ENCODE results near the gene ORAI2.
"Not testable (repeated sequence)": the region's sequence is repeated elsewhere in the genome, so short reads cannot be mapped to it uniquely, and the experiment has no call there.

ORAI2 gene

GRCh38 chr7:102433219-102434038, at the start of gene ORAI2:
Gene ORAI2, plus strand, starts transcription at chr7:102433575. Its CDS starts 5,382 bp downstream, at chr7:102438957.
- DNase-seq (ENCODE audit: low read depth in 1 of 2, low spot score in 1 of 2): peak; percentile 79 to 84

GRCh38 chr7:102387064-102387463, 46.3 kb upstream of the ORAI2 start:
- no peak for DNase-seq (ENCODE audit: low read depth in 1 of 2, low spot score in 1 of 2)

GRCh38 chr7:102389810-102390209, 43.6 kb upstream of the ORAI2 start:
- no peak for DNase-seq (ENCODE audit: low read depth in 1 of 2, low spot score in 1 of 2)

- peak; percentile 40 to 42 for DNase-seq (ENCODE audit: low read depth in 1 of 2, low spot score in 1 of 2)
These were observed 42.5 kb upstream of the ORAI2 start for GRCh38 chr7:102390697-102391484.

- DNase-seq (ENCODE audit: low read depth in 1 of 2, low spot score in 1 of 2): no peak
These were observed 41.0 kb upstream of the ORAI2 start for GRCh38 chr7:102392330-102392729.

- no peak for DNase-seq (ENCODE audit: low read depth in 1 of 2, low spot score in 1 of 2)
These were observed 39.9 kb upstream of the ORAI2 start for GRCh38 chr7:102393467-102393866.

- DNase-seq (ENCODE audit: low read depth in 1 of 2, low spot score in 1 of 2): no peak
These were observed 37.8 kb upstream of the ORAI2 start for GRCh38 chr7:102395592-102395872.

- peak; percentile 58 to 59 for DNase-seq (ENCODE audit: low read depth in 1 of 2, low spot score in 1 of 2)
These were observed 37.3 kb upstream of the ORAI2 start, which contains the start of gene PRKRIP1 for GRCh38 chr7:102395873-102396709. Gene PRKRIP1, plus strand, starts transcription at chr7:102396363. Its CDS starts 49 bp downstream, at chr7:102396412.

GRCh38 chr7:102396710-102397019, 36.7 kb upstream of the ORAI2 start:
- no peak for DNase-seq (ENCODE audit: low read depth in 1 of 2, low spot score in 1 of 2)

- no peak for DNase-seq (ENCODE audit: low read depth in 1 of 2, low spot score in 1 of 2)
These were observed 34.8 kb upstream of the ORAI2 start for GRCh38 chr7:102398543-102398942.

GRCh38 chr7:102400360-102400759, 33.0 kb upstream of the ORAI2 start:
- no peak for DNase-seq (ENCODE audit: low read depth in 1 of 2, low spot score in 1 of 2)

- DNase-seq (ENCODE audit: low read depth in 1 of 2, low spot score in 1 of 2): no peak
These were observed 29.8 kb upstream of the ORAI2 start for GRCh38 chr7:102403563-102403962.

GRCh38 chr7:102404005-102404861, 29.1 kb upstream of the ORAI2 start:
- peak in 1 of 2 donors; percentile 10 for DNase-seq (ENCODE audit: low read depth in 1 of 2, low spot score in 1 of 2)

GRCh38 chr7:102404862-102405188, 28.6 kb upstream of the ORAI2 start:
- not testable (repeated sequence) for DNase-seq (ENCODE audit: low read depth in 1 of 2, low spot score in 1 of 2)

GRCh38 chr7:102407910-102408309, 25.5 kb upstream of the ORAI2 start:
- DNase-seq (ENCODE audit: low read depth in 1 of 2, low spot score in 1 of 2): no peak

GRCh38 chr7:102408530-102408929, 24.8 kb upstream of the ORAI2 start:
- not testable (repeated sequence) for DNase-seq (ENCODE audit: low read depth in 1 of 2, low spot score in 1 of 2)

GRCh38 chr7:102409340-102409739, 24.0 kb upstream of the ORAI2 start:
- no peak for DNase-seq (ENCODE audit: low read depth in 1 of 2, low spot score in 1 of 2)

- no peak for DNase-seq (ENCODE audit: low read depth in 1 of 2, low spot score in 1 of 2)
These were observed 23.3 kb upstream of the ORAI2 start for GRCh38 chr7:102410123-102410522.

GRCh38 chr7:102410918-102411317, 22.5 kb upstream of the ORAI2 start:
- DNase-seq (ENCODE audit: low read depth in 1 of 2, low spot score in 1 of 2): no peak

GRCh38 chr7:102412548-102412947, 20.8 kb upstream of the ORAI2 start:
- DNase-seq (ENCODE audit: low read depth in 1 of 2, low spot score in 1 of 2): no peak

GRCh38 chr7:102413091-102413490, 20.3 kb upstream of the ORAI2 start:
- no peak for DNase-seq (ENCODE audit: low read depth in 1 of 2, low spot score in 1 of 2)
